Stimulated activated CD8-positive, alpha-beta memory T cell treated with anti-CD3 and anti-CD28 coated beads, Interleukin-12 subunit alpha, Interleukin-12 subunit beta, amount 100 ng/mL, for 4 hours (primary cell): ENCODE measurements around the gene SERPINE1.
"Not testable (repeated sequence)": the region's sequence is repeated elsewhere in the genome, so short reads cannot be mapped to it uniquely, and the experiment has no call there.

Experiments
- DNase-seq: peaks from one replicate; pipeline ENCODE4 v3.0.0-alpha.2; 2020; ENCODE audit warnings: low read depth

SERPINE1 gene

GRCh38 chr7:101102026-101102425, 24.9 kb upstream of the SERPINE1 start:
- no peak for DNase-seq

GRCh38 chr7:101103701-101104100, 23.2 kb upstream of the SERPINE1 start:
- DNase-seq = not testable (repeated sequence)

GRCh38 chr7:101104193-101104713, 22.7 kb upstream of the SERPINE1 start:
- DNase-seq = no peak

- no peak for DNase-seq
Observed at GRCh38 chr7:101104799-101105198, 22.1 kb upstream of the SERPINE1 start.

- DNase-seq = not testable (repeated sequence)
Observed at GRCh38 chr7:101105248-101105647, 21.7 kb upstream of the SERPINE1 start.

GRCh38 chr7:101106386-101106785, 20.5 kb upstream of the SERPINE1 start:
- no peak for DNase-seq

- DNase-seq = no peak
Observed at GRCh38 chr7:101108330-101108857, 18.5 kb upstream of the SERPINE1 start.

GRCh38 chr7:101108961-101109360, 17.9 kb upstream of the SERPINE1 start:
- DNase-seq = no peak

GRCh38 chr7:101109368-101109767, 17.5 kb upstream of the SERPINE1 start:
- no peak for DNase-seq

- DNase-seq = no peak
Observed at GRCh38 chr7:101111261-101111660, 15.6 kb upstream of the SERPINE1 start.

GRCh38 chr7:101112233-101112632, 14.7 kb upstream of the SERPINE1 start:
- no peak for DNase-seq

GRCh38 chr7:101113140-101113539, 13.8 kb upstream of the SERPINE1 start:
- not testable (repeated sequence) for DNase-seq

- DNase-seq = no peak
Observed at GRCh38 chr7:101113836-101114235, 13.1 kb upstream of the SERPINE1 start.

GRCh38 chr7:101114492-101114891, 12.4 kb upstream of the SERPINE1 start:
- no peak for DNase-seq

GRCh38 chr7:101115215-101115614, 11.7 kb upstream of the SERPINE1 start:
- DNase-seq = no peak

- no peak for DNase-seq
Observed at GRCh38 chr7:101116898-101117297, 10.0 kb upstream of the SERPINE1 start.

GRCh38 chr7:101118856-101119255, 8.0 kb upstream of the SERPINE1 start:
- no peak for DNase-seq

GRCh38 chr7:101119876-101120275, 7.0 kb upstream of the SERPINE1 start:
- DNase-seq = no peak

- DNase-seq = no peak
Observed at GRCh38 chr7:101120315-101120714, 6.6 kb upstream of the SERPINE1 start.

- DNase-seq = not testable (repeated sequence)
Observed at GRCh38 chr7:101121631-101121990, 5.3 kb upstream of the SERPINE1 start.

GRCh38 chr7:101121991-101122932, 4.6 kb upstream of the SERPINE1 start:
- DNase-seq = no peak

GRCh38 chr7:101122933-101123702, 3.8 kb upstream of the SERPINE1 start:
- no peak for DNase-seq

GRCh38 chr7:101123703-101124068, 3.2 kb upstream of the SERPINE1 start:
- DNase-seq = no peak
